Vagina (tissue), 2 donors: ENCODE results near the gene MRPL20.

Experiments
- POLR2A ChIP-seq, 2 donors: fragments of 450-650 bp; IDR thresholded peaks; one replicate each; pipeline ENCODE4 v1.6.1; 2017; ENCODE audit warnings: antibody characterized with exemption in 2 of 2, mild to moderate bottlenecking in 2 of 2, moderate library complexity in 2 of 2
- TF ChIP-seq, protein P1 (sequence below), 3 experiments: fragments of 450-650 bp in 2 of 3; fragments of 200-600 bp in 1 of 3; sonication (generic) in 1 of 3; IDR thresholded peaks; one replicate each; pipeline ENCODE4 v1.5.1; 2017 to 2019; ENCODE audit warnings: antibody characterized with exemption in 3 of 3, mild to moderate bottlenecking in 2 of 3, moderate library complexity in 2 of 3

DNA sequence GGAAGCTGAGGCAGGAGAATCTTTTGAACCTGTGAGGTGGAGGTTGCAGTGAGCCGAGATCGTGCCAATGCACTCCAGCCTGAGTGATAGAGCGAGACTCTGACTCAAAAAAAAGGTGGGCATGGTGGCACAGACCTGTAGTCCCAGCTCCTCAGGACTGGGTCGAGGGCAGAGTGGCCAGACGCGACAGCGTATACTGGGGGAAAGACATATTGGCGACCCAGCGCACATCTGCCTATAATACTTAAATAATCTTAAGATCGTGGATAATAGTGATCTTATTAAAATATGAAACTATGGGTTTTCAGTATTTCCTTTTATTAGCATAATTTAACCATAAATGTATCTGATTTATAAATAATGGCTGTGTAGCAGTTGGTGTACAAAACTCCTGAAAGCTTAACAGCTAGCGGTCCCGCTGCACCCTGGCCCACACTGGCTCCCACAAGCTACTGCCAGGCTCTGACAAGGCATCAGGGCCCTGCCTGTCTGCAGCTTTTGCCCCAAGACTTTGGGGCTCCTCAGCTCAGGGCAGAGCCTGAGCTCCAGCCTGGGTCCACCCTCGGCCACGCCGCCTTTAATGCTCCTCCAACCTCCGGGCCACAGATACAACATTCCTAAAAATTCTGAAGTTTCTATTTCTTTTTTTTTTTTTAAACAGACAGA lies 29.4 kb downstream of the MRPL20 start:
- TF ChIP-seq, protein P1, sequence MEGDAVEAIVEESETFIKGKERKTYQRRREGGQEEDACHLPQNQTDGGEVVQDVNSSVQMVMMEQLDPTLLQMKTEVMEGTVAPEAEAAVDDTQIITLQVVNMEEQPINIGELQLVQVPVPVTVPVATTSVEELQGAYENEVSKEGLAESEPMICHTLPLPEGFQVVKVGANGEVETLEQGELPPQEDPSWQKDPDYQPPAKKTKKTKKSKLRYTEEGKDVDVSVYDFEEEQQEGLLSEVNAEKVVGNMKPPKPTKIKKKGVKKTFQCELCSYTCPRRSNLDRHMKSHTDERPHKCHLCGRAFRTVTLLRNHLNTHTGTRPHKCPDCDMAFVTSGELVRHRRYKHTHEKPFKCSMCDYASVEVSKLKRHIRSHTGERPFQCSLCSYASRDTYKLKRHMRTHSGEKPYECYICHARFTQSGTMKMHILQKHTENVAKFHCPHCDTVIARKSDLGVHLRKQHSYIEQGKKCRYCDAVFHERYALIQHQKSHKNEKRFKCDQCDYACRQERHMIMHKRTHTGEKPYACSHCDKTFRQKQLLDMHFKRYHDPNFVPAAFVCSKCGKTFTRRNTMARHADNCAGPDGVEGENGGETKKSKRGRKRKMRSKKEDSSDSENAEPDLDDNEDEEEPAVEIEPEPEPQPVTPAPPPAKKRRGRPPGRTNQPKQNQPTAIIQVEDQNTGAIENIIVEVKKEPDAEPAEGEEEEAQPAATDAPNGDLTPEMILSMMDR (IDR thresholded peaks at IDR 0.05), result no peak
- TF ChIP-seq POLR2A (IDR thresholded peaks at IDR 0.05), result no peak
